Glomerular visceral epithelial cell (primary cell): Measurements from ENCODE around the gene EDEM2.
A peak's percentile ranks its signal among the peaks of the same experiment; 100 is the strongest.
"Not testable (repeated sequence)": the region's sequence is repeated elsewhere in the genome, so short reads cannot be mapped to it uniquely, and the experiment has no call there.

Experiments
- DNase-seq: peaks from one replicate; pipeline ENCODE4 v3.0.0-alpha.2; 2016; ENCODE audit errors: extremely low spot score

EDEM2 gene

GRCh38 chr20:35168701-35169409 lies 21.7 kb upstream of the EDEM2 start:
- DNase-seq, result not testable (repeated sequence)

- DNase-seq, result no peak
Measured at GRCh38 chr20:35167787-35168186, 20.7 kb upstream of the EDEM2 start.

- DNase-seq, result no peak
Measured at GRCh38 chr20:35166242-35166830, 19.2 kb upstream of the EDEM2 start.

- DNase-seq, result no peak
Measured at GRCh38 chr20:35165221-35166185, 18.4 kb upstream of the EDEM2 start.

- not testable (repeated sequence) for DNase-seq
Measured at GRCh38 chr20:35164531-35164930, 17.4 kb upstream of the EDEM2 start.

GRCh38 chr20:35160341-35160740 lies 13.2 kb upstream of the EDEM2 start:
- DNase-seq, result not testable (repeated sequence)

GRCh38 chr20:35156978-35157377 lies 9.8 kb upstream of the EDEM2 start:
- DNase-seq, result no peak

- no peak for DNase-seq
Measured at GRCh38 chr20:35155936-35156335, 8.8 kb upstream of the EDEM2 start.

- DNase-seq, result no peak
Measured at GRCh38 chr20:35151736-35152135, 4.6 kb upstream of the EDEM2 start.

GRCh38 chr20:35150846-35151579 lies 3.9 kb upstream of the EDEM2 start:
- no peak for DNase-seq

- not testable (repeated sequence) for DNase-seq
Measured at GRCh38 chr20:35147575-35148071, 487 bp upstream of the EDEM2 start.

- DNase-seq, result peak; percentile 60
Measured at GRCh38 chr20:35146299-35146919, 727 bp downstream of the EDEM2 start.

GRCh38 chr20:35145141-35145564 lies 2.0 kb downstream of the EDEM2 start:
- DNase-seq, result peak; percentile 80

- DNase-seq, result no peak
Measured at GRCh38 chr20:35144694-35145093, 2.4 kb downstream of the EDEM2 start.

GRCh38 chr20:35135867-35136586 lies 11.1 kb downstream of the EDEM2 start:
- DNase-seq, result no peak

- DNase-seq, result no peak
Measured at GRCh38 chr20:35134880-35135279, 12.3 kb downstream of the EDEM2 start.

GRCh38 chr20:35134472-35134871 lies 12.7 kb downstream of the EDEM2 start:
- DNase-seq, result no peak

GRCh38 chr20:35133735-35134134 lies 13.4 kb downstream of the EDEM2 start:
- no peak for DNase-seq

- no peak for DNase-seq
Measured at GRCh38 chr20:35133031-35133430, 14.1 kb downstream of the EDEM2 start.

- no peak for DNase-seq
Measured at GRCh38 chr20:35131934-35132333, 15.2 kb downstream of the EDEM2 start.
